SU-DHL-6 (cell line): ENCODE data around the gene SEMA3B.

Source experiments
- H2AFZ ChIP-seq: fragments of 200-600 bp; sonication (generic); 2 replicates; pipeline ENCODE4 v1.6.1; 2014; ENCODE audit warnings: low read depth, mild to moderate bottlenecking, moderate library complexity, mixed read lengths, antibody characterized with exemption, low read length; ENCODE audit not compliant: severe bottlenecking
- H3F3A ChIP-seq: fragments of 200-600 bp; shearing (Covaris generic); 2 replicates; pipeline ENCODE4 v1.6.0; 2016; ENCODE audit warnings: antibody characterized with exemption, mild to moderate bottlenecking; ENCODE audit not compliant: insufficient read depth
- H3K27ac ChIP-seq: fragments of 200-600 bp; sonication (generic); 2 replicates; pipeline ENCODE4 v1.5.1; 2016; ENCODE audit warnings: low read depth, mild to moderate bottlenecking, low read length, moderate library complexity, mixed read lengths
- H3K27me3 ChIP-seq: fragments of 200-600 bp; sonication (generic), shearing (Covaris generic); 2 replicates; pipeline ENCODE4 v1.6.0; 2014; ENCODE audit warnings: mild to moderate bottlenecking, low read length
- H3K36me3 ChIP-seq: fragments of 200-600 bp; sonication (generic); 2 replicates; pipeline ENCODE4 v1.6.1; 2014; ENCODE audit warnings: mild to moderate bottlenecking, low read length, mixed read lengths
- H3K4me2 ChIP-seq: fragments of 300-600, 200-600 bp; shearing (Covaris generic), sonication (generic); 2 replicates; pipeline ENCODE4 v1.6.0; 2014; ENCODE audit warnings: low read length, low read depth, mild to moderate bottlenecking; ENCODE audit not compliant: poor library complexity, severe bottlenecking
- H3K4me3 ChIP-seq: fragments of 200-600 bp; sonication (generic); 2 replicates; pipeline ENCODE4 v1.5.1; 2014; ENCODE audit warnings: antibody characterized with exemption, low read length, mild to moderate bottlenecking, mixed read lengths; ENCODE audit not compliant: insufficient read depth, poor library complexity, severe bottlenecking
- H3K79me2 ChIP-seq: fragments of 200-600 bp; sonication (generic); 2 replicates; pipeline ENCODE4 v1.6.1; 2014; ENCODE audit warnings: mild to moderate bottlenecking, low read length, moderate library complexity; ENCODE audit not compliant: insufficient read depth
- H3K9ac ChIP-seq: fragments of 200-600 bp; sonication (generic); 2 replicates; pipeline ENCODE4 v1.7.0; 2014; ENCODE audit warnings: mild to moderate bottlenecking, low read length
- H3K9me2 ChIP-seq: fragments of 200-600 bp; sonication (generic); replicated peaks from 2 replicates; pipeline ENCODE4 v1.6.1; 2014; ENCODE audit warnings: low read length; ENCODE audit not compliant: insufficient read depth
- H3K9me3 ChIP-seq: fragments of 200-600 bp; sonication (generic); 2 replicates; pipeline ENCODE4 v1.6.1; 2014; ENCODE audit warnings: low read length, mixed read lengths; ENCODE audit not compliant: insufficient read depth
- H4K20me1 ChIP-seq: fragments of 200-600 bp; sonication (generic); 2 replicates; pipeline ENCODE4 v1.6.1; 2014; ENCODE audit warnings: low read depth, mild to moderate bottlenecking, antibody characterized with exemption, low read length, moderate library complexity, mixed read lengths
- CTCF ChIP-seq: fragments of 200-600 bp; sonication (generic); IDR thresholded peaks from one replicate; pipeline ENCODE4 v1.5.1; 2017; ENCODE audit warnings: antibody characterized with exemption, mild to moderate bottlenecking, low read length, moderate library complexity; ENCODE audit not compliant: insufficient read depth, poor library complexity, severe bottlenecking
- EZH2phosphoT487 ChIP-seq: fragments of 200-600 bp; sonication (generic), shearing (Covaris generic); conservative IDR thresholded peaks from 2 replicates; pipeline ENCODE4 v1.6.1; 2018; ENCODE audit warnings: mild to moderate bottlenecking, antibody characterized with exemption, low read length, moderate library complexity, mixed read lengths

Gene SEMA3B

GRCh38 chr3:50295553-50296431, 26.8 kb downstream of the SEMA3B start:
- Histone ChIP-seq H3K79me2 (peaks cover 14% of the 10 kb centered on the region), H3K9me2 (no peaks in the 10 kb centered on the region), H2AFZ (no peak overlapping the region), H3K4me3 (no peak overlapping the region), H3K27me3 (no peaks in the 10 kb centered on the region), H3K9ac (no peak overlapping the region), H3K27ac (no peak overlapping the region), H3K9me3 (no peaks in the 10 kb centered on the region), H3K4me2 (no peak overlapping the region), H4K20me1 (no peaks in the 10 kb centered on the region), H3F3A (no peaks in the 10 kb centered on the region), H3K36me3 (no peaks in the 10 kb centered on the region)
- TF ChIP-seq CTCF (no peak), EZH2phosphoT487 (no peak)

- Histone ChIP-seq H3K79me2 (peaks cover 3% of the 10 kb centered on the region), H3K36me3 (no peaks in the 10 kb centered on the region), H3K27me3 (no peaks in the 10 kb centered on the region), H3F3A (no peaks in the 10 kb centered on the region), H2AFZ (no peak overlapping the region), H3K4me3 (no peak overlapping the region), H3K9me3 (no peaks in the 10 kb centered on the region), H3K9ac (no peak overlapping the region), H3K27ac (no peak overlapping the region), H4K20me1 (no peaks in the 10 kb centered on the region), H3K4me2 (no peak overlapping the region), H3K9me2 (no peaks in the 10 kb centered on the region)
- TF ChIP-seq CTCF (no peak), EZH2phosphoT487 (no peak)
Measured at GRCh38 chr3:50296721-50297383, 27.9 kb downstream of the SEMA3B start.

- Histone ChIP-seq H3K36me3 (no peaks in the 10 kb centered on the region), H3K79me2 (no peaks in the 10 kb centered on the region), H4K20me1 (no peaks in the 10 kb centered on the region), H3K27ac (no peak overlapping the region), H3K4me3 (no peak overlapping the region), H3K4me2 (no peak overlapping the region), H3F3A (no peaks in the 10 kb centered on the region), H3K9me2 (no peaks in the 10 kb centered on the region), H3K9me3 (no peaks in the 10 kb centered on the region), H3K9ac (no peak overlapping the region), H2AFZ (no peak overlapping the region), H3K27me3 (no peaks in the 10 kb centered on the region)
- no peak for TF ChIP-seq EZH2phosphoT487
- no peak for TF ChIP-seq CTCF
Measured at GRCh38 chr3:50297384-50297775, 28.4 kb downstream of the SEMA3B start.
